H9 (cell line): ENCODE data around the gene SYNPO2. TPM values are rescaled to one million over a fixed set of nuclear protein-coding genes. Genes with fewer than 3 reads are reported as not detected.

Experiments used
- DNase-seq: peaks from one replicate; pipeline ENCODE4 v3.0.0-alpha.2; 2017
- H2AFZ ChIP-seq: one replicate; pipeline ENCODE4 v1.6.1; 2013; ENCODE audit warnings: mild to moderate bottlenecking, low read length, control low read depth, moderate library complexity
- H2AK5ac ChIP-seq: 2 replicates; pipeline ENCODE4 v1.6.1; 2013; ENCODE audit warnings: low read length, control low read depth, mixed read lengths; ENCODE audit not compliant: insufficient read length
- H2BK120ac ChIP-seq: one replicate; pipeline ENCODE4 v1.6.1; 2013; ENCODE audit warnings: low read depth, mild to moderate bottlenecking, low read length, control low read depth, inconsistent platforms; ENCODE audit not compliant: poor library complexity, severe bottlenecking
- H2BK12ac ChIP-seq: 2 replicates; pipeline ENCODE4 v1.6.1; 2013; ENCODE audit warnings: low read length, control low read depth, mixed read lengths, low read depth; ENCODE audit not compliant: insufficient read length
- H2BK15ac ChIP-seq: 2 replicates; pipeline ENCODE4 v1.6.1; 2013; ENCODE audit warnings: low read depth, low read length, control low read depth
- H2BK20ac ChIP-seq: one replicate; pipeline ENCODE4 v1.6.1; 2013; ENCODE audit warnings: low read depth, mild to moderate bottlenecking, low read length, control low read depth, inconsistent platforms; ENCODE audit not compliant: poor library complexity, severe bottlenecking
- H2BK5ac ChIP-seq: 2 replicates; pipeline ENCODE4 v1.6.1; 2013; ENCODE audit warnings: low read length, control low read depth, mixed read lengths; ENCODE audit not compliant: insufficient read length
- H3K14ac ChIP-seq: 2 replicates; pipeline ENCODE4 v1.6.1; 2013; ENCODE audit warnings: low read length, control low read depth; ENCODE audit not compliant: insufficient read depth
- H3K18ac ChIP-seq: 2 replicates; pipeline ENCODE4 v1.6.1; 2013; ENCODE audit warnings: low read depth, mild to moderate bottlenecking, mixed read lengths, low read length, control low read depth; ENCODE audit not compliant: insufficient read length
- H3K23ac ChIP-seq: 2 replicates; pipeline ENCODE4 v1.6.1; 2013; ENCODE audit warnings: low read length, control low read depth, mixed read lengths, low read depth; ENCODE audit not compliant: insufficient read length
- H3K23me2 ChIP-seq: 2 replicates; pipeline ENCODE4 v1.6.1; 2013; ENCODE audit warnings: low read depth, mild to moderate bottlenecking, mixed read lengths, low read length, control low read depth; ENCODE audit not compliant: insufficient read length, poor library complexity, severe bottlenecking
- H3K27ac ChIP-seq: 2 replicates; pipeline ENCODE4 v1.5.1; 2013; ENCODE audit warnings: low read length, control low read depth, mixed read lengths, low read depth; ENCODE audit not compliant: insufficient read length
- H3K27me3 ChIP-seq: 2 replicates; pipeline ENCODE4 v1.6.1; 2013; ENCODE audit warnings: low read length, control low read depth, inconsistent platforms; ENCODE audit not compliant: insufficient read depth
- H3K4ac ChIP-seq: 2 replicates; pipeline ENCODE4 v1.6.1; 2013; ENCODE audit warnings: low read depth, mild to moderate bottlenecking, control low read depth, inconsistent platforms, low read length, moderate library complexity
- H3K4me1 ChIP-seq: 2 replicates; pipeline ENCODE4 v1.6.1; 2013; ENCODE audit warnings: low read length, control low read depth, inconsistent platforms; ENCODE audit not compliant: insufficient read depth
- H3K4me2 ChIP-seq: 2 replicates; pipeline ENCODE4 v1.6.1; 2013; ENCODE audit warnings: low read length, control low read depth, mixed read lengths; ENCODE audit not compliant: insufficient read length, insufficient read depth
- H3K56ac ChIP-seq: 2 replicates; pipeline ENCODE4 v1.6.1; 2013; ENCODE audit warnings: low read depth, mild to moderate bottlenecking, mixed read lengths, low read length, control low read depth; ENCODE audit not compliant: insufficient read length
- H3K79me1 ChIP-seq: 2 replicates; pipeline ENCODE4 v1.6.1; 2013; ENCODE audit warnings: low read depth, mild to moderate bottlenecking, moderate library complexity, low read length, control low read depth, inconsistent platforms; ENCODE audit not compliant: insufficient read depth, poor library complexity, severe bottlenecking
- H3K79me2 ChIP-seq: 2 replicates; pipeline ENCODE4 v1.6.1; 2013; ENCODE audit warnings: low read length, control low read depth, inconsistent platforms; ENCODE audit not compliant: insufficient read depth
- H3K9ac ChIP-seq: 2 replicates; pipeline ENCODE4 v1.6.1; 2013; ENCODE audit warnings: low read length, control low read depth, mixed read lengths; ENCODE audit not compliant: insufficient read length; ENCODE audit errors: extremely low read depth
- H3K9me3 ChIP-seq: one replicate; pipeline ENCODE4 v1.6.1; 2013; ENCODE audit warnings: low read depth, low read length, inconsistent platforms; ENCODE audit not compliant: control insufficient read depth
- H3T11ph ChIP-seq: one replicate; pipeline ENCODE4 v1.6.1; 2013; ENCODE audit warnings: mild to moderate bottlenecking, low read length, control low read depth, inconsistent platforms
- H4K20me1 ChIP-seq: one replicate; pipeline ENCODE4 v1.6.1; 2013; ENCODE audit not compliant: control insufficient read depth, insufficient read length, insufficient read depth
- H4K5ac ChIP-seq: 2 replicates; pipeline ENCODE4 v1.6.1; 2013; ENCODE audit warnings: low read depth, mild to moderate bottlenecking, mixed read lengths, low read length, control low read depth; ENCODE audit not compliant: insufficient read length
- H4K8ac ChIP-seq: replicated peaks from 2 replicates; pipeline ENCODE4 v1.6.1; 2013; ENCODE audit warnings: low read length, control low read depth, mixed read lengths, low read depth; ENCODE audit not compliant: insufficient read length
- H4K91ac ChIP-seq: 2 replicates; pipeline ENCODE4 v1.6.1; 2013; ENCODE audit warnings: low read depth, mild to moderate bottlenecking, moderate library complexity, mixed read lengths, low read length, control low read depth; ENCODE audit not compliant: insufficient read length
- H3K27ac Mint-ChIP-seq, 3 experiments: 2 replicates in 2 of 3; 3 replicates in 1 of 3; pipeline ENCODE4 v1.8.0; 2020 to 2021; ENCODE audit warnings: mixed read lengths in 3 of 3, mild to moderate bottlenecking in 1 of 3, moderate library complexity in 1 of 3
- H3K27me3 Mint-ChIP-seq: 2 replicates; pipeline ENCODE4 v1.8.0; 2021; ENCODE audit warnings: low read depth, mild to moderate bottlenecking, moderate library complexity, mixed read lengths
- H3K36me3 Mint-ChIP-seq, 3 experiments: 2 replicates in 2 of 3; 3 replicates in 1 of 3; pipeline ENCODE4 v1.8.0; 2020 to 2021; ENCODE audit warnings: low read depth in 3 of 3, mixed read lengths in 3 of 3; ENCODE audit not compliant: insufficient read depth in 1 of 3
- H3K4me1 Mint-ChIP-seq, 2 experiments: 2 replicates each; pipeline ENCODE4 v1.8.0; 2020; ENCODE audit warnings: mixed read lengths in 2 of 2
- H3K4me3 Mint-ChIP-seq, 2 experiments: 2 replicates in 1 of 2; 3 replicates in 1 of 2; pipeline ENCODE4 v1.8.0; 2020 to 2021; ENCODE audit warnings: mild to moderate bottlenecking in 2 of 2, mixed read lengths in 2 of 2, moderate library complexity in 1 of 2
- H3K9me3 Mint-ChIP-seq, 2 experiments: 2 replicates in 1 of 2; 3 replicates in 1 of 2; pipeline ENCODE4 v1.8.0; 2020; ENCODE audit warnings: mild to moderate bottlenecking in 2 of 2, mixed read lengths in 2 of 2, moderate library complexity in 1 of 2
- CTCF ChIP-seq: fragments of 200-600 bp; sonication (generic); conservative IDR thresholded peaks from 3 replicates; pipeline ENCODE4 v1.8.0; 2021; ENCODE audit warnings: antibody characterized with exemption, mild to moderate bottlenecking
- WGBS: extraction: QIAGEN DNeasy Blood & Tissue Kit; methylation state at CpG from one replicate; pipeline ENCODE4 v1.1.7; 2013; ENCODE audit warnings: missing lambda C conversion rate, low lambda C conversion rate, mixed read lengths; ENCODE audit not compliant: insufficient read length; ENCODE audit errors: extremely low coverage; 5-methylcytosine and 5-hydroxymethylcytosine counted together
- total RNA-seq: library from RNA; stranded (reverse); gene quantifications from 2 replicates; pipeline ENCODE4 v1.2.1, GENCODE V29; 2021

SYNPO2 gene
- total RNA-seq, 1 experiment from 2014 or later = 1.1 TPM

GRCh38 chr4:119057417-119057816 is 168.8 kb downstream of the SYNPO2 start:
- H3K9me3 ChIP-seq = no peaks in the 10 kb centered on the region
- TF ChIP-seq CTCF = no peak
- no peaks in the 10 kb centered on the region for H4K20me1 ChIP-seq
- H3K27me3 ChIP-seq = no peaks in the 10 kb centered on the region
- H2AK5ac ChIP-seq = no peak overlapping the region
- H2AFZ ChIP-seq = no peak overlapping the region
- no peak overlapping the region for H3K18ac ChIP-seq
- Mint-ChIP-seq H3K36me3 (no peaks in the 10 kb centered on the region), H3K9me3 (no peaks in the 10 kb centered on the region), H3K4me3 (no peak overlapping the region), H3K4me1 (no peaks in the 10 kb centered on the region), H3K27me3 (no peaks in the 10 kb centered on the region), H3K27ac (no peak overlapping the region; a peak in 1 of 7 replicates)
- no peak overlapping the region for H3K9ac ChIP-seq
- H3K27ac ChIP-seq = no peak overlapping the region
- no peak overlapping the region for H2BK15ac ChIP-seq
- no peak overlapping the region for H4K8ac ChIP-seq
- no peak overlapping the region for H2BK5ac ChIP-seq
- no peaks in the 10 kb centered on the region for H3K23me2 ChIP-seq
- no peak for DNase-seq
- no peak overlapping the region for H3T11ph ChIP-seq
- no peak overlapping the region for H4K91ac ChIP-seq
- H2BK20ac ChIP-seq = no peak overlapping the region
- no peak overlapping the region for H3K56ac ChIP-seq
- H3K4ac ChIP-seq = no peak overlapping the region
- H3K79me2 ChIP-seq = no peaks in the 10 kb centered on the region
- H3K79me1 ChIP-seq = no peaks in the 10 kb centered on the region
- H3K14ac ChIP-seq = no peak overlapping the region
- no CpG with 5 or more reads among the region's 3 CpGs for WGBS
- H4K5ac ChIP-seq = no peak overlapping the region
- no peak overlapping the region for H3K23ac ChIP-seq
- H2BK120ac ChIP-seq = no peak overlapping the region
- no peak overlapping the region for H2BK12ac ChIP-seq
- no peak overlapping the region for H3K4me2 ChIP-seq
- H3K4me1 ChIP-seq = no peaks in the 10 kb centered on the region
